Thymus (tissue), 11 donors: ENCODE data around the gene SYNDIG1. TPM values are rescaled to one million over a fixed set of nuclear protein-coding genes. Genes with fewer than 3 reads are reported as not detected.
A peak's percentile ranks its signal among the peaks of the same experiment; 100 is the strongest.

Experiments
- DNase-seq, 9 donors: peaks; one replicate each; pipeline ENCODE4 v3.0.0-alpha.2; 2013; ENCODE audit warnings: low spot score in 9 of 9, low read depth in 6 of 9, missing footprints in 1 of 9
- H3K27ac ChIP-seq, 2 donors: one replicate each; pipeline ENCODE4 v1.5.1; 2013; ENCODE audit warnings: control low read depth in 1 of 2, low read depth in 1 of 2, low read length in 1 of 2, mild to moderate bottlenecking in 1 of 2, moderate library complexity in 1 of 2
- H3K27me3 ChIP-seq, 2 donors: one replicate each; pipeline ENCODE4 v1.5.1; 2013; ENCODE audit warnings: low read length in 1 of 2; ENCODE audit not compliant: control insufficient read depth in 2 of 2, insufficient read depth in 1 of 2
- H3K36me3 ChIP-seq, 2 donors: one replicate each; pipeline ENCODE4 v1.5.1; 2013; ENCODE audit warnings: low read length in 1 of 2, mild to moderate bottlenecking in 1 of 2, moderate library complexity in 1 of 2; ENCODE audit not compliant: control insufficient read depth in 2 of 2, insufficient read depth in 2 of 2
- H3K4me1 ChIP-seq, 2 donors: one replicate each; pipeline ENCODE4 v1.5.1; 2013; ENCODE audit warnings: low read length in 2 of 2; ENCODE audit not compliant: control insufficient read depth in 2 of 2, insufficient read depth in 2 of 2
- H3K4me3 ChIP-seq, 2 donors: one replicate each; pipeline ENCODE4 v1.5.1; 2013; ENCODE audit warnings: low read length in 2 of 2, control low read depth in 1 of 2, mild to moderate bottlenecking in 1 of 2
- H3K9me3 ChIP-seq, 2 donors: one replicate each; pipeline ENCODE4 v1.5.1; 2013; ENCODE audit warnings: low read length in 1 of 2, mild to moderate bottlenecking in 1 of 2; ENCODE audit not compliant: control insufficient read depth in 2 of 2, insufficient read depth in 1 of 2
- WGBS: extraction: QIAGEN DNeasy Blood & Tissue Kit; methylation state at CpG from one replicate; pipeline ENCODE4 v1.1.7; 2013; 5-methylcytosine and 5-hydroxymethylcytosine counted together
- polyA plus RNA-seq: library from polyadenylated mRNA; stranded (reverse); fragments of 200-250 nt; gene quantifications from one replicate; pipeline ENCODE4 v1.2.3, GENCODE V29; 2013
- total RNA-seq: library from RNA; stranded (reverse); fragments of 120-200 nt; gene quantifications from one replicate; pipeline ENCODE4 v1.2.4, GENCODE V29; 2013
- donor health status: healthy.

The SYNDIG1 gene
- total and polyA plus RNA-seq, 2 donors: 0.41 to 3.2 TPM

GRCh38 chr20:24691901-24692351 lies 222.5 kb downstream of the SYNDIG1 start:
- H3K36me3 ChIP-seq: no peaks in the 10 kb centered on the region
- H3K9me3 ChIP-seq: peaks cover 0 to 4% of the 10 kb centered on the region in 2 donors
- 97% methylated on average over 4 of the region's 4 CpGs for WGBS
- peaks cover 15 to 16% of the 10 kb centered on the region in 2 donors for H3K4me1 ChIP-seq
- peak in 1 of 9 donors; percentile 34 for DNase-seq
- H3K27ac ChIP-seq: no peak overlapping the region
- no peak overlapping the region for H3K4me3 ChIP-seq
- H3K27me3 ChIP-seq: no peaks in the 10 kb centered on the region

DNA sequence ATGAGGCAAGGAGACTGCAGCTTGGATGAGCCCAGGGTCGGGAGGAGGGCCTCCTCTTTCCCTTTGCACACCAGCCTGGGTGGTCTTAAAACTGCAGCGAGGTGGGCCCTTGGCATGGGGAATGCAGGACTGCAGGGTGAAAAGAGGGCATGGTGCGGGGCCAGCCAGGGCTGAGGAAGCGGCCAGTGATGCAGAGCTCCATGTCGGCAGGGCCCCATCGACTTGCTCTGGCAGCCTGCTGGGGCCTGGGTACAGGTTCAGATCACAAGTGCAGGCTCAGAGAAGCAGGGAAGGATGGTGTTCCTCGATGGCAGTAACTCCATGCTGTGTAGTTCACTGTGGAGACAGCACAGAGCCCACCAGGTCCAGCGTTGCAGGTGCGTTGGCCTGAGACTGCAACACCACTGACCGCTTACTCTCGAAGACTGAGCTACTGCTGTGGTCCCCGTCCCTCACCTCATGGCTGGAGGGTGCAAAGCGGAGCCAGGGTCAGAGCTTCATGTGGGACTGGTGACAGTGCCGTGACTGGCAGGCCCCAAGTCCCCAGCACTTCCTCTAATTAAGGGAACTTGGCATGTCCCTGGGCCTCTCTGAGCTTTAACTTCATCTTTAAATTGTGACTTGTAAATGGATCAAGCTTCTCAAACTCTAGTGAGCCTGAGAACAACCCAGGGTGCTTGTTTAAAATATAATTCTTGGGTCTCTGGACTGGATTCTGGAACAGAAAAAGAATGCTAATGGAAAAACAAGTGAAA lies 223.2 kb downstream of the SYNDIG1 start:
- H3K27me3 ChIP-seq: no peaks in the 10 kb centered on the region
- 93% methylated on average over 14 of the region's 14 CpGs for WGBS
- H3K4me1 ChIP-seq: peaks cover 16 to 19% of the 10 kb centered on the region in 2 donors
- no peak for DNase-seq
- H3K9me3 ChIP-seq: peaks cover 0 to 4% of the 10 kb centered on the region in 2 donors
- no peaks in the 10 kb centered on the region for H3K36me3 ChIP-seq
- H3K4me3 ChIP-seq: no peak overlapping the region
- no peak overlapping the region for H3K27ac ChIP-seq

DNA sequence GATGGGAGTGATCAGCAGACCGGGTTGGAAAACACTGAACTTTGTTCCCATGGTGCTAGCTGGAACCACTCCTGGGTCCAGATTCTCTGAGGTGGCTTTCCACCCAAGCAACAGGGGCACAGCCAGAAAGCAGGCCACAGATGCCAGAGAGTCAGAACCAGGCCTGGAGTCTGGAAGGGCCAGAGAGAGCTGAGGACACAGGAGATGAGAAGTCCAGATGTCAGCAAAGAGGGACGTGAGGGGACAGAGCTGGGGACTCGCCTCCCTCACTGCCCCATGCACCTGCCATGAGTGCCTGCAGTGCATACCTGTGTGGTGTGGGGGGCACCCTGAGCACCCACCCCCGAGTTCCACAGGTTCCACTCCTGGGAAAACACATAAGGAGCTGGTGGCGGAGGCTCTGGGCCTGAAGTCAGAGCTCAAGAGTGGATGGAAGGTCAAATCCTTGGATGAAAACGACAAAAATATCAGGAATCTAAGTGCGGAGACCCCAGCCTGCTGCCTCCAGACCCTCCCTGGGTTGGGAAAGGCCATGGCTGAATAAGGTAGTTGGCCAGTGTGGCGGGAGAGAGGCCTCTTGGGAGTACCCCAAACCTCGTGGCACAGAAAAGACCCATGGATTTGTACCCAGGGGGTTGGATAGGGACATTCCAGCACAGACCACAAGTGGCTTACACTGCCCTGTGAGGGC lies 224.2 kb downstream of the SYNDIG1 start:
- no peak overlapping the region for H3K27ac ChIP-seq
- no peak for DNase-seq
- H3K36me3 ChIP-seq: no peaks in the 10 kb centered on the region
- peaks cover 0 to 8% of the 10 kb centered on the region in 2 donors for H3K9me3 ChIP-seq
- H3K4me1 ChIP-seq: peaks cover 24 to 29% of the 10 kb centered on the region in 2 donors
- no peak overlapping the region for H3K4me3 ChIP-seq
- H3K27me3 ChIP-seq: no peaks in the 10 kb centered on the region
- 98% methylated on average over 9 of the region's 9 CpGs for WGBS

DNA sequence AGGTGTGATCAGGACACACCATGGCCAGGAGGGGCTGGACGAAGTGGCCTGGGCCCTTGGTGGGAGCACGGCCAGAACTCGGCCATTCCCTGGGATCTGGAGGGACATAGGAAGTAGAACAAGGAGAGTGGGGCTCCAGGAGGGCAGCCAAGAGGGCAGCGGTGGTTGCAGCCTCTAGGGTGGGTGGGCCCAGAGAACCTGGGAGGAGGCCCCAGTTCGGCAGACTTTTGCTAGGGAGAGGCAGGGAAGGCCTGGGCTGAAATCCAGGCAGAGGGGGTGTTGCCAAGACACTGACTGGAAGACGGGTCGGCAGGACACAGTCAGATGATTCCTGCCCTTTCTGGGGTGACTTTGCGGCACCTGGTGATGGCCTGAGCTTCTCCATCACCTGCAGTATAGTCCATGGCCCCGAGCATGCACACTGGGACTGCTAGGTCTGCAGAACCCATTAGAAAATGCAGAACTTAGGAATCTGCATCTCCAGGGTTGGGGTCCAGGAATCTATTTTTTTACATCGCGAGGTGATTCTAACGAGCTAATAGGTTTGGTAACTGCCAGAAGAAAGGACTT lies 224.8 kb downstream of the SYNDIG1 start:
- Histone ChIP-seq H3K36me3 (no peaks in the 10 kb centered on the region), H3K4me3 (no peak overlapping the region), H3K4me1 (peaks cover 31 to 35% of the 10 kb centered on the region in 2 donors), H3K27ac (no peak overlapping the region), H3K27me3 (no peaks in the 10 kb centered on the region), H3K9me3 (peaks cover 1 to 8% of the 10 kb centered on the region in 2 donors)
- DNase-seq: no peak
- WGBS: 96% methylated on average over 12 of the region's 12 CpGs

DNA sequence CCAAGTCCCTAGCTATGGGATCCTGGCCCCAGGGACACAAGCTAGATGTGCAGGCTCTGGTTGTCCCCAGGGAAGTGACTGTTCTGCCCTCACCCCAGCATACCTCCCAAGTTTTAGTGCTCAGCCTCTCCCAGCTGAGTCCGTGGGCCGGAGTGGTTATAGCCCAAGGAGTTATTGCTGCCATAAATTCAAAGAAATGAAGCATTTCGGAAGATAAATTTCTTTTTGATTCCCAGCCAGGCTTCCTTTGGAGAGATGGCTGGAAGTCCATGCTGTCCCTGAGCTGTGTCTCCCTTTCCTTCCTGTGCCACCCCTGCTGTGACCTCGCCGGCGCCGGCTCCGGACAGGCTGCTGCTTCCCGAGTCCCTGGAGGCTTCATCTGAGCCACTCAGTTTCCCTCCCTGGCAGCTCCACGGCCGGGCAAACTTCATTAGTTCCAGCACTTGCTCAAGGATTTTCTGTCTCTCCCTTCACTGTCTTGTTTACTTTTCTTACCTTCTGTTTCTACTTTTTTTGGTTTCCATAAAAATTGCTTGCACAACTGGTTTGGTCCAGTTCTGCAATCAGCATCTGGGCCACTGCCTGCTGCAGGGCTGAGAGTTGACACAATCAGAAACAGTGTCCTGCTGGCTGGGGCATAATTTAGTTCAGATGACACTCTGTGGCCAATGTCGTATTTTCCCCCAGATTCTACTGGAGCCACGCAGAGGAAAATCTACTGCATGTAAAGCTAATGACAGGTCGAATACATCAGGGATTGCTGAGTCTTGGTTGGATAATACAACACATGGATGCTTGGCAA lies 225.5 kb downstream of the SYNDIG1 start:
- Histone ChIP-seq H3K9me3 (peaks cover 1 to 8% of the 10 kb centered on the region in 2 donors), H3K27ac (no peak overlapping the region), H3K4me3 (no peak overlapping the region), H3K27me3 (no peaks in the 10 kb centered on the region), H3K4me1 (peaks cover 36 to 42% of the 10 kb centered on the region in 2 donors), H3K36me3 (no peaks in the 10 kb centered on the region)
- WGBS: 95% methylated on average over 14 of the region's 14 CpGs
- no peak for DNase-seq

GRCh38 chr20:24695529-24696225 lies 226.2 kb downstream of the SYNDIG1 start:
- 86% methylated on average over 2 of the region's 2 CpGs for WGBS
- Histone ChIP-seq H3K4me1 (peaks cover 36 to 47% of the 10 kb centered on the region in 2 donors), H3K36me3 (no peaks in the 10 kb centered on the region), H3K9me3 (peaks cover 1 to 8% of the 10 kb centered on the region in 2 donors), H3K27ac (no peak overlapping the region), H3K27me3 (no peaks in the 10 kb centered on the region), H3K4me3 (no peak overlapping the region)
- DNase-seq: no peak

GRCh38 chr20:24696396-24696795 lies 227.0 kb downstream of the SYNDIG1 start:
- DNase-seq: no peak

DNA sequence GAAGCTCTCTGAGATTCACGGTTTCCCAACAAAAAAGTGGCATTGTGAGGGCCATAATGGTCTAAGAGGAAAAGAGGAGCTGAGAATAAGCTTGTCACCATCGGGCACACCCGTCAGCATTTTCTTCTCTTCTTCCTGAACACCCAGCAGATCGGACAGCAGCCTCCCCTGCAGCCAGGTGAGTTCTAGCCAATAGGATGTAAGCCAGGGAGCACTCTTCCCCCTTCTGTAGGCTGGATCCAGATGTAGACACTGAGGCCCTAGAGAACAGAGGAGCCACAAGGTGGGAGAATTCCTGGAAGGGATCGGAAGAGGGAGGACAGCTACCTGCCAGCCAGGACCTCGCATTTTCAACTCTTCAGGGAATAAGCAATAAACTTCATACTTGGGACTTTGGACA lies 228.0 kb downstream of the SYNDIG1 start:
- no peak for DNase-seq
- Histone ChIP-seq H3K4me3 (no peak overlapping the region), H3K4me1 (peaks cover 25 to 36% of the 10 kb centered on the region in 2 donors), H3K36me3 (no peaks in the 10 kb centered on the region), H3K27ac (no peak overlapping the region), H3K27me3 (no peaks in the 10 kb centered on the region), H3K9me3 (peaks cover 1 to 8% of the 10 kb centered on the region in 2 donors)
- WGBS: 98% methylated on average over 6 of the region's 6 CpGs

More at GRCh38 chr20:24696396-24696795, 227.0 kb downstream of the SYNDIG1 start:
- Histone ChIP-seq H3K27ac (no peak overlapping the region), H3K4me3 (no peak overlapping the region), H3K9me3 (peaks cover 1 to 8% of the 10 kb centered on the region in 2 donors), H3K27me3 (no peaks in the 10 kb centered on the region), H3K4me1 (peaks cover 35 to 46% of the 10 kb centered on the region in 2 donors), H3K36me3 (no peaks in the 10 kb centered on the region)
- WGBS: 98% methylated on average over 8 of the region's 8 CpGs
